IMR-90 (cell line): ENCODE results near the gene CEACAM21. TPM values are rescaled to one million over a fixed set of nuclear protein-coding genes. Genes with fewer than 3 reads are reported as not detected.

Experiments used
- ATAC-seq: fragments of 200-7000 bp; cut with Tn5 transposase; 2 replicates; pipeline ENCODE4 v1.9.1; 2020; ENCODE audit warnings: low read depth, mild to moderate bottlenecking, moderate library complexity
- BruUV-seq: library from RNA; stranded (reverse); fragments of 400-500 nt; replicated peaks from 2 replicates; lab custom pipeline; 2021; lab: Mats Ljungman, UMichigan
- CTCF ChIA-PET: fragments of 300-600 bp; formaldehyde crosslinking; extraction: SDS; loops from one replicate; lab custom pipeline; 2021; ENCODE audit warnings: antibody characterized with exemption; lab: Yijun Ruan, JAX
- POLR2A ChIA-PET: fragments of 300-600 bp; sonication (Branson Sonifier 250); formaldehyde crosslinking; loops from one replicate; lab custom pipeline; 2022; ENCODE audit warnings: antibody characterized with exemption; ENCODE audit not compliant: unreplicated experiment; lab: Charles Lee
- DNase-seq: peaks from one replicate; pipeline ENCODE4 v3.0.0; 2013
- H2AFZ ChIP-seq: replicated peaks from 2 replicates; pipeline ENCODE3; 2013; ENCODE audit warnings: low read length, mild to moderate bottlenecking; ENCODE audit not compliant: poor library complexity
- H2AK5ac ChIP-seq: 2 replicates; pipeline ENCODE4 v1.6.1; 2013; ENCODE audit warnings: low read depth, low read length, inconsistent platforms
- H2AK9ac ChIP-seq: replicated peaks from 2 replicates; pipeline ENCODE3; 2013; ENCODE audit warnings: mild to moderate bottlenecking, low read depth, low read length, moderate library complexity; ENCODE audit not compliant: poor library complexity
- H2BK120ac ChIP-seq: 2 replicates; pipeline ENCODE4 v1.6.1; 2013; ENCODE audit warnings: low read depth, low read length, inconsistent platforms
- H2BK15ac ChIP-seq: 3 replicates; pipeline ENCODE4 v1.6.1; 2013; ENCODE audit warnings: low read depth, low read length, inconsistent platforms
- H2BK20ac ChIP-seq: 2 replicates; pipeline ENCODE4 v1.6.1; 2013; ENCODE audit warnings: low read depth, mild to moderate bottlenecking, inconsistent platforms, low read length, moderate library complexity
- H2BK5ac ChIP-seq: 2 replicates; pipeline ENCODE4 v1.6.1; 2013; ENCODE audit warnings: mild to moderate bottlenecking, low read depth, low read length, inconsistent platforms; ENCODE audit not compliant: poor library complexity, severe bottlenecking
- H3K14ac ChIP-seq: replicated peaks from 2 replicates; pipeline ENCODE4 v1.6.1; 2013; ENCODE audit warnings: low read depth, low read length, inconsistent platforms
- H3K18ac ChIP-seq: 2 replicates; pipeline ENCODE4 v1.6.1; 2013; ENCODE audit warnings: low read depth, low read length, control low read depth
- H3K23ac ChIP-seq: 2 replicates; pipeline ENCODE4 v1.6.1; 2013; ENCODE audit warnings: low read depth, low read length, inconsistent platforms
- H3K27ac ChIP-seq: 2 replicates; pipeline ENCODE4 v1.5.1; 2013; ENCODE audit warnings: mild to moderate bottlenecking, control low read depth, low read length; ENCODE audit not compliant: insufficient read depth
- H3K27me3 ChIP-seq: 2 replicates; pipeline ENCODE4 v1.6.1; 2013; ENCODE audit warnings: low read length; ENCODE audit not compliant: control insufficient read depth, insufficient read depth
- H3K36me3 ChIP-seq: 2 replicates; pipeline ENCODE4 v1.6.1; 2013; ENCODE audit warnings: low read length, mixed read lengths; ENCODE audit not compliant: control insufficient read depth, insufficient read depth
- H3K4ac ChIP-seq: 2 replicates; pipeline ENCODE4 v1.6.1; 2013; ENCODE audit warnings: low read depth, low read length, inconsistent platforms
- H3K4me1 ChIP-seq: 2 replicates; pipeline ENCODE4 v1.6.1; 2013; ENCODE audit warnings: low read length, mixed read lengths; ENCODE audit not compliant: control insufficient read depth, insufficient read depth
- H3K4me2 ChIP-seq: 2 replicates; pipeline ENCODE4 v1.6.1; 2013; ENCODE audit warnings: low read depth, mild to moderate bottlenecking, control low read depth, low read length, moderate library complexity
- H3K4me3 ChIP-seq: 2 replicates; pipeline ENCODE4 v1.5.1; 2013; ENCODE audit warnings: low read depth, mild to moderate bottlenecking, control low read depth, low read length, moderate library complexity; ENCODE audit not compliant: insufficient read depth
- H3K56ac ChIP-seq: 2 replicates; pipeline ENCODE4 v1.6.1; 2013; ENCODE audit warnings: low read length, inconsistent platforms; ENCODE audit not compliant: insufficient read depth; ENCODE audit errors: extremely low read depth
- H3K79me1 ChIP-seq, 2 experiments: 2 replicates each; pipeline ENCODE4 v1.6.1; 2013; ENCODE audit warnings: low read length in 2 of 2, inconsistent platforms in 1 of 2, low read depth in 1 of 2
- H3K9ac ChIP-seq: 2 replicates; pipeline ENCODE4 v1.6.1; 2013; ENCODE audit warnings: low read depth, low read length, control low read depth
- H3K9me1 ChIP-seq: 2 replicates; pipeline ENCODE4 v1.6.1; 2013; ENCODE audit warnings: low read length, inconsistent platforms; ENCODE audit not compliant: insufficient read depth
- H3K9me3 ChIP-seq: 2 replicates; pipeline ENCODE4 v1.6.1; 2013; ENCODE audit warnings: low read length; ENCODE audit not compliant: control insufficient read depth, insufficient read depth
- H4K20me1 ChIP-seq: 2 replicates; pipeline ENCODE4 v1.6.1; 2013; ENCODE audit warnings: low read length, inconsistent platforms; ENCODE audit not compliant: insufficient read depth
- H4K5ac ChIP-seq: 2 replicates; pipeline ENCODE4 v1.6.1; 2013; ENCODE audit warnings: mild to moderate bottlenecking, low read depth, low read length, control low read depth
- H4K8ac ChIP-seq, 2 experiments: 2 replicates each; pipeline ENCODE4 v1.6.1; 2013; ENCODE audit warnings: low read depth in 2 of 2, low read length in 2 of 2, control low read depth in 1 of 2, inconsistent platforms in 1 of 2
- H4K91ac ChIP-seq: 2 replicates; pipeline ENCODE4 v1.6.1; 2013; ENCODE audit warnings: low read depth, low read length, inconsistent platforms; ENCODE audit not compliant: insufficient read depth
- BHLHE40 ChIP-seq: fragments of 150-350 bp; IDR thresholded peaks from 2 replicates; pipeline ENCODE4 v1.6.1; 2016; ENCODE audit warnings: mild to moderate bottlenecking, low read depth, low read length
- CEBPB ChIP-seq: IDR thresholded peaks from 2 replicates; pipeline ENCODE4 v1.6.1; 2012; ENCODE audit warnings: low read depth, low read length, improper control_type of control experiment
- CHD1 ChIP-seq: IDR thresholded peaks from 2 replicates; pipeline ENCODE4 v1.6.1; 2012; ENCODE audit warnings: low read depth, low read length, improper control_type of control experiment
- MAFK ChIP-seq: IDR thresholded peaks from 2 replicates; pipeline ENCODE4 v1.6.1; 2012; ENCODE audit warnings: low read depth, low read length, improper control_type of control experiment
- MAZ ChIP-seq: IDR thresholded peaks from 2 replicates; pipeline ENCODE4 v1.6.1; 2012; ENCODE audit warnings: low read depth, mild to moderate bottlenecking, low read length, improper control_type of control experiment, moderate library complexity, borderline replicate concordance
- MXI1 ChIP-seq: IDR thresholded peaks from 2 replicates; pipeline ENCODE4 v1.6.1; 2012; ENCODE audit warnings: low read depth, mild to moderate bottlenecking, low read length, moderate library complexity, borderline replicate concordance
- NFE2L2 ChIP-seq: fragments of 150-350 bp; IDR thresholded peaks from 2 replicates; pipeline ENCODE4 v1.6.1; 2016; ENCODE audit warnings: low read depth, mild to moderate bottlenecking, low read length
- RCOR1 ChIP-seq: IDR thresholded peaks from 2 replicates; pipeline ENCODE4 v1.6.1; 2012; ENCODE audit warnings: mild to moderate bottlenecking, low read length, improper control_type of control experiment; ENCODE audit not compliant: insufficient replicate concordance
- SMC3 ChIP-seq: fragments of 150-350 bp; IDR thresholded peaks from 2 replicates; pipeline ENCODE4 v1.6.1; 2016; ENCODE audit warnings: low read depth, mild to moderate bottlenecking, antibody characterized with exemption, low read length, moderate library complexity
- WGBS, 2 experiments: methylation state at CpG; one replicate each; pipeline versions ENCODE4 v1.1.5 to v1.1.7; 2013; ENCODE audit warnings: missing lambda C conversion rate in 2 of 2; ENCODE audit not compliant: insufficient read length in 1 of 2; ENCODE audit errors: extremely low coverage in 2 of 2; 5-methylcytosine and 5-hydroxymethylcytosine counted together
- dilution Hi-C: fragments of 300-500 bp; cut with HindIII; formaldehyde crosslinking; loops from one replicate; pipeline ENCODE4 v1.14.3; 2018; ENCODE audit warnings: low sequenced_read_pairs; ENCODE audit not compliant: unreplicated experiment
- in situ Hi-C: fragments of 300-500 bp; cut with MboI; formaldehyde crosslinking; loops from 3 replicates; pipeline ENCODE4 v1.14.3; 2019; ENCODE audit warnings: low sequenced_read_pairs, inconsistent platforms, mixed read lengths
- intact Hi-C: fragments of 100-400 bp; cut with micrococcal nuclease; formaldehyde crosslinking; loops from 2 replicates; pipeline ENCODE4 v1.10.0; 2022
- polyA plus RNA-seq, 3 experiments: library from polyadenylated mRNA; depleted of rRNA; stranded (reverse); fragments of >200 nt; gene quantifications; 2 replicates each; pipeline ENCODE4 v1.2.3, GENCODE V29; 2012; ENCODE audit warnings: low replicate concordance in 1 of 3
- total RNA-seq: library from RNA; depleted of rRNA; stranded (reverse); fragments of >200 nt; gene quantifications from 2 replicates; pipeline ENCODE4 v1.2.3, GENCODE V29; 2012
- TF ChIP-seq, protein P1 (sequence below): conservative IDR thresholded peaks from 2 replicates; pipeline ENCODE4 v1.5.1; 2012; ENCODE audit warnings: mild to moderate bottlenecking, low read depth, low read length, improper control_type of control experiment
- TF ChIP-seq, protein P2 (sequence below): fragments of 150-350 bp; IDR thresholded peaks from 2 replicates; pipeline ENCODE4 v1.6.1; 2017; ENCODE audit warnings: mild to moderate bottlenecking, antibody characterized with exemption, low read length, low read depth
- TF ChIP-seq, protein P3 (sequence below): fragments of 150-350 bp; IDR thresholded peaks from 2 replicates; pipeline ENCODE4 v1.6.1; 2016; ENCODE audit warnings: low read depth, mild to moderate bottlenecking, low read length, moderate library complexity, borderline replicate concordance

Gene CEACAM21
- total and polyA plus RNA-seq, 2 of the 4 experiments (the other 2 are of a cell fraction) = not detected

DNA sequence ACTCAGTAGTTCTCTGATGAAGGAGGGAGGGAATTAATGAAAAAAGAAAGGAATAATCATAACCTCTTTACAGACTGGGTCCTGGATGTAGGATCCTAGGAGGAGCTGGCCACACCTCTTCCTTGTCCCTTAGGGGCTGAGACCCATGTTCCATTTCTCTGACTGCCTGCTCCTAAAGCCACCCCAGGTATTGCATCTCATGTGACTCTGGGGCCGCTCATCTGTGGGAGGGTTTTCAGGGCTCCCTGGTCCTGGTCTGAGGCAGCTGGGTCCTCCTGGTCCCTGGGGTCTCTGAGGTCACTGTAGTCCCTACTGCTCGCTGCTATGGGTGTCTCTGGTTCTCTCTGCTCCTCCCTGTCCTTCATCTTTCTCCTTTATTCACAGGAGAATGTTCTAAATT lies 2.9 kb downstream of the CEACAM21 start:
- no peak overlapping the region for H4K8ac ChIP-seq
- H3K56ac ChIP-seq = no peak overlapping the region
- no peak overlapping the region for H2AFZ ChIP-seq
- no peak overlapping the region for H2BK15ac ChIP-seq
- H3K9me3 ChIP-seq = no peaks in the 10 kb centered on the region
- no peak overlapping the region for H3K4me3 ChIP-seq
- intact Hi-C loops = no loop called here
- H4K91ac ChIP-seq = no peak overlapping the region
- no peak overlapping the region for H3K4me2 ChIP-seq
- BruUV-seq = no TSS peak
- in situ Hi-C loops = no loop called here
- H3K79me1 ChIP-seq = no peaks in the 10 kb centered on the region
- H3K18ac ChIP-seq = no peak overlapping the region
- no peak overlapping the region for H3K14ac ChIP-seq
- no peak for TF ChIP-seq CEBPB
- TF ChIP-seq CHD1 = no peak
- no peak for TF ChIP-seq MAZ
- no peak for TF ChIP-seq MAFK
- TF ChIP-seq, protein P1, sequence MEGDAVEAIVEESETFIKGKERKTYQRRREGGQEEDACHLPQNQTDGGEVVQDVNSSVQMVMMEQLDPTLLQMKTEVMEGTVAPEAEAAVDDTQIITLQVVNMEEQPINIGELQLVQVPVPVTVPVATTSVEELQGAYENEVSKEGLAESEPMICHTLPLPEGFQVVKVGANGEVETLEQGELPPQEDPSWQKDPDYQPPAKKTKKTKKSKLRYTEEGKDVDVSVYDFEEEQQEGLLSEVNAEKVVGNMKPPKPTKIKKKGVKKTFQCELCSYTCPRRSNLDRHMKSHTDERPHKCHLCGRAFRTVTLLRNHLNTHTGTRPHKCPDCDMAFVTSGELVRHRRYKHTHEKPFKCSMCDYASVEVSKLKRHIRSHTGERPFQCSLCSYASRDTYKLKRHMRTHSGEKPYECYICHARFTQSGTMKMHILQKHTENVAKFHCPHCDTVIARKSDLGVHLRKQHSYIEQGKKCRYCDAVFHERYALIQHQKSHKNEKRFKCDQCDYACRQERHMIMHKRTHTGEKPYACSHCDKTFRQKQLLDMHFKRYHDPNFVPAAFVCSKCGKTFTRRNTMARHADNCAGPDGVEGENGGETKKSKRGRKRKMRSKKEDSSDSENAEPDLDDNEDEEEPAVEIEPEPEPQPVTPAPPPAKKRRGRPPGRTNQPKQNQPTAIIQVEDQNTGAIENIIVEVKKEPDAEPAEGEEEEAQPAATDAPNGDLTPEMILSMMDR = no peak
- TF ChIP-seq, protein P2, sequence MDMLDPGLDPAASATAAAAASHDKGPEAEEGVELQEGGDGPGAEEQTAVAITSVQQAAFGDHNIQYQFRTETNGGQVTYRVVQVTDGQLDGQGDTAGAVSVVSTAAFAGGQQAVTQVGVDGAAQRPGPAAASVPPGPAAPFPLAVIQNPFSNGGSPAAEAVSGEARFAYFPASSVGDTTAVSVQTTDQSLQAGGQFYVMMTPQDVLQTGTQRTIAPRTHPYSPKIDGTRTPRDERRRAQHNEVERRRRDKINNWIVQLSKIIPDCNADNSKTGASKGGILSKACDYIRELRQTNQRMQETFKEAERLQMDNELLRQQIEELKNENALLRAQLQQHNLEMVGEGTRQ = no peak
- no peak for TF ChIP-seq BHLHE40
- TF ChIP-seq RCOR1 = no peak
- TF ChIP-seq NFE2L2 = no peak
- no peak for TF ChIP-seq MXI1
- TF ChIP-seq, protein P3, sequence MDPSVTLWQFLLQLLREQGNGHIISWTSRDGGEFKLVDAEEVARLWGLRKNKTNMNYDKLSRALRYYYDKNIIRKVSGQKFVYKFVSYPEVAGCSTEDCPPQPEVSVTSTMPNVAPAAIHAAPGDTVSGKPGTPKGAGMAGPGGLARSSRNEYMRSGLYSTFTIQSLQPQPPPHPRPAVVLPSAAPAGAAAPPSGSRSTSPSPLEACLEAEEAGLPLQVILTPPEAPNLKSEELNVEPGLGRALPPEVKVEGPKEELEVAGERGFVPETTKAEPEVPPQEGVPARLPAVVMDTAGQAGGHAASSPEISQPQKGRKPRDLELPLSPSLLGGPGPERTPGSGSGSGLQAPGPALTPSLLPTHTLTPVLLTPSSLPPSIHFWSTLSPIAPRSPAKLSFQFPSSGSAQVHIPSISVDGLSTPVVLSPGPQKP = no peak
- TF ChIP-seq SMC3 = no peak
- H2BK120ac ChIP-seq = no peak overlapping the region
- H3K9me1 ChIP-seq = no peaks in the 10 kb centered on the region
- ATAC-seq (no peak), DNase-seq (no peak)
- H2BK5ac ChIP-seq = no peak overlapping the region
- no peak overlapping the region for H3K4ac ChIP-seq
- no peak overlapping the region for H3K27ac ChIP-seq
- no peak overlapping the region for H2BK20ac ChIP-seq
- no peak overlapping the region for H2AK9ac ChIP-seq
- H3K9ac ChIP-seq = no peak overlapping the region
- no CpG with 5 or more reads among the region's 2 CpGs for WGBS, 2 experiments
- no peak overlapping the region for H4K5ac ChIP-seq
- H2AK5ac ChIP-seq = no peak overlapping the region
- dilution Hi-C loops = no loop called here
- ChIA-PET CTCF (no interaction called here), POLR2A (no interaction called here)
- no peaks in the 10 kb centered on the region; the same call in 1 of the 2 replicates for H3K27me3 ChIP-seq
- H4K20me1 ChIP-seq = no peaks in the 10 kb centered on the region
- H3K4me1 ChIP-seq = no peaks in the 10 kb centered on the region
- H3K23ac ChIP-seq = no peak overlapping the region
- no peaks in the 10 kb centered on the region for H3K36me3 ChIP-seq
